Epithelial cell of proximal tubule (primary cell): ENCODE results near the gene HBP1. TPM values are rescaled to one million over a fixed set of nuclear protein-coding genes. Genes with fewer than 3 reads are reported as not detected.

ENCODE experiments used
- DNase-seq: peaks from one replicate; pipeline ENCODE4 v3.0.0-alpha.2; 2011; ENCODE audit warnings: low read depth
- H3K4me3 ChIP-seq: 2 replicates; pipeline ENCODE4 v1.5.1; 2011; ENCODE audit warnings: low read depth, mild to moderate bottlenecking, low read length
- CTCF ChIP-seq: conservative IDR thresholded peaks from 2 replicates; pipeline ENCODE4 v1.5.1; 2012; ENCODE audit warnings: low read depth, mild to moderate bottlenecking, low read length
- total RNA-seq: library from RNA; depleted of rRNA; stranded (reverse); fragments of >200 nt; gene quantifications from 2 replicates; pipeline ENCODE4 v1.2.3, GENCODE V29; 2015

The HBP1 gene
- total RNA-seq, 1 donor from 2014 or later, result 34.4 TPM

DNA sequence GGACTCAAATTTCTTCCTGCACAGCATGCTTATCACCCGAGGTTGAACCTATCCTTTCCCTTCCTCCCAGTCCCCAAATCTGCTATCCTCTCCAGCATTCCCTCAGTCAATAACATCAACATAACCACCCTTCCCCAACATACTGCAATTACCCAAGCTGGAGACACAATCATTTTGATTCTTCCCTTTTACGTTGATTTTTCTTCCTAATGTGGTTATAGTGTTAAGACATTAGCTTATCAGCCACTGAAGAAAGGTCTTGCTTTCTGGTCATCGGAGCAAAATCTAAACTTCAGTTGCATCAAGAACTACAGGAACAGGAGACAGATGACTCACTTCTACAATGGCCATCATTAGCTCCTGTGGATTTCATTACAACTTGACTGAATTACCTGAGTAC is 3.5 kb upstream of the HBP1 start:
- TF ChIP-seq CTCF, result no peak
- no peak overlapping the region for H3K4me3 ChIP-seq

DNA sequence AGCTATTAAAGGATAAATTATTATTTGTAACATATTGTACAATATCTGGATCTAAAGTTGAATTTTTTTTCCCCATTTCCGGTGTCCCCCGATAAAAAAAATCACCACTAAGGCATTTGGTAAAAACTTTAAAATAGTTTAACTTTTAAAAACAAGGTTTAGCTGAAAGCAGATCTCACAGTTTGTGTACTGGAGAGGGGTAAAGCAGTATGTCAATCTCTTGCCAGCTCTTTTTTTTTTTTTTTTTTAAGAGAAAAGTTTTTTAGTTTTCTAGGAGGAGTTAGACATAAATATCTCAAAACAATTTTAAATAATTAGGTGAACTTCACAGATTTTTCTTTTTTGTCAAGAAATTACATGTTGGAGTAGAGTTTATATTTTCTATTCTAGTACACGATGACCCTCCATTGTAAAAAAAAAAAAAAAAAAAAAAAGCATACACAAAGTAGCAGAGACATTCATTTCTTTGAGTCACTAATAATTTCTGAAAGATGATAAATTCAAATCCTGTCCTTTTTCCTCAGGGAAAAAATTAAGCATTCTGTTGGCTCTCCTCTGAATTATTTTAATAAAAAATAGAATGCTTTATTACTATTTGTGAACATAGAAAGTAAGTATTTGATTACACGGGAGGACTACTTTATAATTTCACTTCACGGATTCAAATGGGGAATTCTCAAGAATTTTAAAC is 1.9 kb upstream of the HBP1 start:
- H3K4me3 ChIP-seq, result peak overlapping the region; percentile 70
- no peak for DNase-seq
- TF ChIP-seq CTCF, result no peak

More for the DNA sequence above, 3.5 kb upstream of the HBP1 start:
- no peak for DNase-seq

GRCh38 chr7:107167483-107168232 is 1.1 kb upstream of the HBP1 start:
- peak overlapping the region; percentile 70 for H3K4me3 ChIP-seq
- peak; percentile 47 for TF ChIP-seq CTCF
- DNase-seq, result peak; percentile 93

DNA sequence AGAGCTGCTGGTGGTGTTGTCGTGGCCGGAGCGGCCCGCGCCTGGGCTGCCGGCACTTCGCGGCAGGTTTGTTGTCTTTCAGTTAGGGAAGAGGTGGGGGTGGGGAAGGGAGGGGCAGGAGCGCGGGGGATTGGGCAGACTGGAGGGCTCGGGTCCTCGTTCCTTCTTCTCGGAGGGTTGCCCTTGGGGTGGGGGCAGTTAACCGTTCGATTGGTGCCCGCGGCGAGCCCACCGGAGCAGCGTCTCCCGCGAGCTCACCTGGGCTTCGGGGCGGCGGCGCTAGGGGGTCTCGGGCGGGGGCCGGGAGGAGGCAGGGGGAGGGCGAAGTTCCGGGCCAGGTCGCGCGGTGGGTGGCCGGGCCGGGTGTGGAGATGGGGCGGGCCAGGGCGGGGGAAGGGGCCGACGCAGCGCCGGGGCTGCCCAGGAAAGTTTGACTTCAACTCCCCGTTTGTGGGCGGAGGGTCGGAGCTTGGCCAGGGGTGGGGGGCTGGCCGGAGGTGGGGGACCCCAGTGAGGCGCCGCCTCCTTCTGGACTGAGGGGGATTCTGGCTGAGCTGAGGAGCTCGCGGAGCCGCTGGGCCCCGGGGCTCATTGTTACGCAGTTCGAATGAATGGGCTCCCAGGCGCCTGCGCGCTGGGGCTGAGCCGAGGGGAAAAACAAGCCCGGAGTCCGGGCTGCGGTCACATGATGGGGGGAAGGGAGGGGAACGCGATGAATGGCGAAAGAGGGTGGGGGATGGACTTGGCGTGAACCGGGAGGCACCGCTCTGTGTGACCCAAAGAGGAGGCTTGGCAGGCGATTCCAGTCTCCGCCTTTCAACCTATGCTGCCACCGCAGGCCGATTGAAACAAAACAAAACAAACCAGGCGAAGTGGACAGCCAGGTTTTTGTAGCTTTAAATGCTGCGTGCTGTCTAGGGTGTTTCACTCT is 582 bp downstream of the HBP1 start:
- peak overlapping the region; percentile 84 for H3K4me3 ChIP-seq
- no peak for TF ChIP-seq CTCF
- peak; percentile 80 for DNase-seq

GRCh38 chr7:107170051-107170915 is 1.5 kb downstream of the HBP1 start:
- TF ChIP-seq CTCF, result no peak
- peak overlapping the region; percentile 84 for H3K4me3 ChIP-seq
- no peak for DNase-seq

DNA sequence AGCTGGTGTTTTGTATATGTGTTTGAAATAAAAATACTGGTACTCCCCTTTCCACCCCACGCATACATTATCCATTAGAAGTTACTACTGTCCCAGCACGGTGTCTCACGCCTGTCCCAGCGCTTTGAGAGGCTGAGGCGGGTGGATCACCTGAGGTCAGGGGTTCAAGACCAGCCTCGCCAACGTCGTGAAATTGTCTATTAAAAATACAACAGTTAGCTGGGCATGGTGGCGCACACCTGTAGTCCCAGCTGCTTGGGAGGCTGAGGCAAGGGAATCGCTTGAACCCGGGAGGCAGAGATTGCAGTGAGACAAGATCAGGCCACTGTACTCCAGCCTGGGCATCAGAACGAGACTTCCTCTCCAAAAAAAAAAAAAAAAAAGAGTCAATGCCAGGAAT is 2.7 kb downstream of the HBP1 start:
- no peak for DNase-seq
- no peak for TF ChIP-seq CTCF
- H3K4me3 ChIP-seq, result no peak overlapping the region
